Rectal smooth muscle tissue (tissue), 1 donor: ENCODE measurements around the gene FAM110D.

Experiments used
- H3K27ac ChIP-seq: one replicate; pipeline ENCODE4 v1.7.0; 2013; ENCODE audit warnings: low read depth, low read length, inconsistent platforms
- H3K27me3 ChIP-seq: one replicate; pipeline ENCODE4 v1.7.0; 2013; ENCODE audit warnings: low read length; ENCODE audit not compliant: control insufficient read depth, insufficient read depth
- H3K36me3 ChIP-seq: one replicate; pipeline ENCODE4 v1.7.0; 2013; ENCODE audit warnings: low read length; ENCODE audit not compliant: control insufficient read depth, insufficient read depth
- H3K4me1 ChIP-seq: one replicate; pipeline ENCODE4 v1.7.0; 2013; ENCODE audit warnings: low read length; ENCODE audit not compliant: control insufficient read depth, insufficient read depth
- H3K4me3 ChIP-seq: one replicate; pipeline ENCODE4 v1.7.0; 2013; ENCODE audit warnings: low read length
- H3K9ac ChIP-seq: one replicate; pipeline ENCODE4 v1.7.0; 2013; ENCODE audit warnings: low read length

The FAM110D gene

GRCh38 chr1:26158908-26159742, at the start of gene FAM110D:
FAM110D (plus strand) TSS chr1:26159079; CDS start chr1:26161292, 2,213 bp downstream.
- peaks cover 3% of the 10 kb centered on the region for H3K4me1 ChIP-seq
- no peak within 1 kb of the TSS for H3K27ac ChIP-seq
- no peak within 1 kb of the TSS for H3K9ac ChIP-seq
- H3K4me3 ChIP-seq: peak within 1 kb of the TSS; percentile 22
- H3K27me3 ChIP-seq: peaks cover 10% of the 10 kb centered on the region
- no peaks in the 10 kb centered on the region for H3K36me3 ChIP-seq

- no peak overlapping the region for H3K27ac ChIP-seq
- peaks cover 13% of the 10 kb centered on the region for H3K4me1 ChIP-seq
- H3K27me3 ChIP-seq: no peaks in the 10 kb centered on the region
- H3K9ac ChIP-seq: no peak overlapping the region
- H3K36me3 ChIP-seq: no peaks in the 10 kb centered on the region
- no peak overlapping the region for H3K4me3 ChIP-seq
These were observed 49.4 kb upstream of the FAM110D start for GRCh38 chr1:26109229-26110164.

- Histone ChIP-seq H3K36me3 (no peaks in the 10 kb centered on the region), H3K27ac (peak overlapping the region; percentile 86), H3K4me3 (peak overlapping the region; percentile 81), H3K27me3 (no peaks in the 10 kb centered on the region), H3K4me1 (peaks cover 13% of the 10 kb centered on the region), H3K9ac (peak overlapping the region; percentile 47)
These were observed 47.9 kb upstream of the FAM110D start for GRCh38 chr1:26110731-26111529.

GRCh38 chr1:26111530-26112406, 47.1 kb upstream of the FAM110D start, which contains the start of gene PDIK1L:
PDIK1L (plus strand) TSS chr1:26111824; CDS start chr1:26114309, 2,485 bp downstream.
- Histone ChIP-seq H3K4me3 (peak within 1 kb of the TSS; percentile 100), H3K9ac (peak within 1 kb of the TSS; percentile 98), H3K4me1 (peaks cover 13% of the 10 kb centered on the region), H3K27me3 (no peaks in the 10 kb centered on the region), H3K36me3 (no peaks in the 10 kb centered on the region), H3K27ac (peak within 1 kb of the TSS; percentile 90)

GRCh38 chr1:26112407-26112775, 46.5 kb upstream of the FAM110D start:
- Histone ChIP-seq H3K27me3 (no peaks in the 10 kb centered on the region), H3K36me3 (no peaks in the 10 kb centered on the region), H3K9ac (peak overlapping the region; percentile 51), H3K4me1 (peaks cover 13% of the 10 kb centered on the region), H3K27ac (peak overlapping the region; percentile 90), H3K4me3 (peak overlapping the region; percentile 100)

- H3K9ac ChIP-seq: no peak overlapping the region
- peaks cover 3% of the 10 kb centered on the region for H3K36me3 ChIP-seq
- H3K4me1 ChIP-seq: peaks cover 13% of the 10 kb centered on the region
- no peaks in the 10 kb centered on the region for H3K27me3 ChIP-seq
- no peak overlapping the region for H3K27ac ChIP-seq
- H3K4me3 ChIP-seq: peak overlapping the region; percentile 6
These were observed 44.5 kb upstream of the FAM110D start for GRCh38 chr1:26114165-26114927.

GRCh38 chr1:26119892-26120608, 38.8 kb upstream of the FAM110D start:
- Histone ChIP-seq H3K4me3 (no peak overlapping the region), H3K9ac (no peak overlapping the region), H3K27me3 (no peaks in the 10 kb centered on the region), H3K36me3 (peaks cover 8% of the 10 kb centered on the region), H3K27ac (no peak overlapping the region), H3K4me1 (peaks cover 5% of the 10 kb centered on the region)

- Histone ChIP-seq H3K27me3 (no peaks in the 10 kb centered on the region), H3K9ac (no peak overlapping the region), H3K36me3 (peaks cover 8% of the 10 kb centered on the region), H3K4me1 (peaks cover 5% of the 10 kb centered on the region), H3K27ac (peak overlapping the region; percentile 38), H3K4me3 (no peak overlapping the region)
These were observed 36.8 kb upstream of the FAM110D start for GRCh38 chr1:26121854-26122773.

- no peak overlapping the region for H3K4me3 ChIP-seq
- H3K9ac ChIP-seq: no peak overlapping the region
- H3K4me1 ChIP-seq: peaks cover 5% of the 10 kb centered on the region
- no peaks in the 10 kb centered on the region for H3K27me3 ChIP-seq
- peaks cover 8% of the 10 kb centered on the region for H3K36me3 ChIP-seq
- H3K27ac ChIP-seq: no peak overlapping the region
These were observed 35.6 kb upstream of the FAM110D start for GRCh38 chr1:26122988-26123973.
